NOMO-1 treated with DMSO at 0.1 percent for 48 hours (cell line): ENCODE measurements around the gene CPS1.

Source experiments
- DNase-seq: peaks from one replicate; lab custom pipeline; 2025; ENCODE audit not compliant: unreplicated experiment; lab: John Stamatoyannopoulos, UW

CPS1 gene

GRCh38 chr2:210604666-210605065, 48.3 kb downstream of the CPS1 start:
- no peak for DNase-seq

GRCh38 chr2:210606001-210606400, 49.6 kb downstream of the CPS1 start:
- DNase-seq: no peak

- no peak for DNase-seq
These were observed 55.1 kb downstream of the CPS1 start for GRCh38 chr2:210611466-210611865.

- no peak for DNase-seq
These were observed 59.7 kb downstream of the CPS1 start for GRCh38 chr2:210616074-210616473.

- DNase-seq: no peak
These were observed 60.9 kb downstream of the CPS1 start for GRCh38 chr2:210617318-210617717.

GRCh38 chr2:210617732-210618330, 61.4 kb downstream of the CPS1 start:
- peak; percentile 43 for DNase-seq

GRCh38 chr2:210620456-210620855, 64.1 kb downstream of the CPS1 start:
- DNase-seq: no peak

- DNase-seq: no peak
These were observed 67.1 kb downstream of the CPS1 start for GRCh38 chr2:210623506-210623905.

GRCh38 chr2:210626849-210627248, 70.5 kb downstream of the CPS1 start:
- DNase-seq: no peak

- DNase-seq: no peak
These were observed 74.6 kb downstream of the CPS1 start for GRCh38 chr2:210630873-210631560.

- no peak for DNase-seq
These were observed 77.3 kb downstream of the CPS1 start for GRCh38 chr2:210633699-210634098.

- DNase-seq: no peak
These were observed 78.9 kb downstream of the CPS1 start for GRCh38 chr2:210635257-210635656.

- no peak for DNase-seq
These were observed 85.9 kb downstream of the CPS1 start for GRCh38 chr2:210642333-210642732.

GRCh38 chr2:210647151-210647550, 90.8 kb downstream of the CPS1 start:
- no peak for DNase-seq

GRCh38 chr2:210654091-210654490, 97.7 kb downstream of the CPS1 start:
- DNase-seq: no peak

- no peak for DNase-seq
These were observed 99.0 kb downstream of the CPS1 start for GRCh38 chr2:210655229-210655975.

- DNase-seq: no peak
These were observed 101.5 kb downstream of the CPS1 start for GRCh38 chr2:210657874-210658273.

- no peak for DNase-seq
These were observed 104.4 kb downstream of the CPS1 start for GRCh38 chr2:210660751-210661150.

GRCh38 chr2:210662560-210662959, 106.2 kb downstream of the CPS1 start:
- no peak for DNase-seq

GRCh38 chr2:210663631-210664089, 107.3 kb downstream of the CPS1 start:
- peak; percentile 13 for DNase-seq

- DNase-seq: no peak
These were observed 111.3 kb downstream of the CPS1 start for GRCh38 chr2:210667711-210668110.

GRCh38 chr2:210671065-210671464, 114.7 kb downstream of the CPS1 start:
- no peak for DNase-seq
